MG63 (cell line): Measurements from ENCODE around the gene MARK2. TPM values are rescaled to one million over a fixed set of nuclear protein-coding genes. Genes with fewer than 3 reads are reported as not detected.

Experiments
- DNase-seq: peaks from one replicate; pipeline ENCODE4 v3.0.0-alpha.2; 2020
- H3K27me3 ChIP-seq: fragments of 250-450 bp; sonication (Bioruptor Pico); 2 replicates; pipeline ENCODE4 v1.5.1; 2020; ENCODE audit warnings: mild to moderate bottlenecking, moderate library complexity
- H3K36me3 ChIP-seq: fragments of 250-450 bp; sonication (Bioruptor Pico); 2 replicates; pipeline ENCODE4 v1.5.1; 2020; ENCODE audit warnings: mild to moderate bottlenecking, moderate library complexity
- H3K4me3 ChIP-seq: fragments of 250-450 bp; sonication (Bioruptor Pico); 2 replicates; pipeline ENCODE4 v1.5.1; 2020; ENCODE audit warnings: mild to moderate bottlenecking, moderate library complexity
- H3K9me3 ChIP-seq: fragments of 250-450 bp; sonication (Bioruptor Pico); 2 replicates; pipeline ENCODE4 v1.5.1; 2020; ENCODE audit warnings: mild to moderate bottlenecking, moderate library complexity
- total RNA-seq: library from RNA; depleted of rRNA; stranded (reverse); fragments of >200 nt; shearing (Covaris generic); gene quantifications from 2 replicates; pipeline ENCODE4 v1.2.3, GENCODE V29; 2014; ENCODE audit warnings: low replicate concordance

The MARK2 gene
- total RNA-seq, 1 experiment from 2014 or later: 10.1 TPM

- peaks cover 5% of the 10 kb centered on the region; the same call in 1 of the 2 replicates for H3K36me3 ChIP-seq
- H3K27me3 ChIP-seq: no peaks in the 10 kb centered on the region
- DNase-seq: no peak
- no peak overlapping the region for H3K4me3 ChIP-seq
- H3K9me3 ChIP-seq: no peaks in the 10 kb centered on the region
These were observed 69.1 kb downstream of the MARK2 start for GRCh38 chr11:63907808-63908530.

- Histone ChIP-seq H3K36me3 (peaks cover 4% of the 10 kb centered on the region; the same call in 1 of the 2 replicates), H3K9me3 (no peaks in the 10 kb centered on the region), H3K27me3 (no peaks in the 10 kb centered on the region), H3K4me3 (no peak overlapping the region)
- no peak for DNase-seq
These were observed 69.9 kb downstream of the MARK2 start for GRCh38 chr11:63908631-63909401.

- no peak for DNase-seq
- Histone ChIP-seq H3K27me3 (no peaks in the 10 kb centered on the region), H3K4me3 (no peak overlapping the region), H3K36me3 (peaks cover 4% of the 10 kb centered on the region; the same call in 1 of the 2 replicates), H3K9me3 (no peaks in the 10 kb centered on the region)
These were observed 70.9 kb downstream of the MARK2 start for GRCh38 chr11:63909591-63910506.

GRCh38 chr11:63910675-63911074 is 71.8 kb downstream of the MARK2 start:
- Histone ChIP-seq H3K27me3 (no peaks in the 10 kb centered on the region), H3K36me3 (no peaks in the 10 kb centered on the region; the same call in 1 of the 2 replicates)
- DNase-seq: no peak

GRCh38 chr11:63911440-63911839 is 72.5 kb downstream of the MARK2 start:
- DNase-seq: no peak
- Histone ChIP-seq H3K9me3 (no peaks in the 10 kb centered on the region), H3K27me3 (0 out of 2 replicates have a peak, but pooled peaks cover 2% of the 10 kb centered on the region), H3K4me3 (no peak overlapping the region), H3K36me3 (no peaks in the 10 kb centered on the region; the same call in 1 of the 2 replicates)

More at GRCh38 chr11:63910675-63911074, 71.8 kb downstream of the MARK2 start:
- H3K4me3 ChIP-seq: no peak overlapping the region
- no peaks in the 10 kb centered on the region for H3K9me3 ChIP-seq

- no peak for DNase-seq
- no peaks in the 10 kb centered on the region; the same call in 1 of the 2 replicates for H3K36me3 ChIP-seq
These were observed 73.0 kb downstream of the MARK2 start for GRCh38 chr11:63911876-63912275.

GRCh38 chr11:63912678-63913077 is 73.8 kb downstream of the MARK2 start:
- DNase-seq: no peak
- Histone ChIP-seq H3K4me3 (no peak overlapping the region), H3K27me3 (0 out of 2 replicates have a peak, but pooled peaks cover 2% of the 10 kb centered on the region), H3K9me3 (no peaks in the 10 kb centered on the region), H3K36me3 (no peaks in the 10 kb centered on the region; the same call in 1 of the 2 replicates)

More at GRCh38 chr11:63911876-63912275, 73.0 kb downstream of the MARK2 start:
- Histone ChIP-seq H3K27me3 (0 out of 2 replicates have a peak, but pooled peaks cover 2% of the 10 kb centered on the region), H3K4me3 (no peak overlapping the region), H3K9me3 (no peaks in the 10 kb centered on the region)

- Histone ChIP-seq H3K27me3 (0 out of 2 replicates have a peak, but pooled peaks cover 2% of the 10 kb centered on the region), H3K9me3 (no peaks in the 10 kb centered on the region), H3K4me3 (no peak overlapping the region), H3K36me3 (no peaks in the 10 kb centered on the region)
- no peak for DNase-seq
These were observed 75.2 kb downstream of the MARK2 start for GRCh38 chr11:63913866-63914830.

- no peak for DNase-seq
- Histone ChIP-seq H3K9me3 (no peaks in the 10 kb centered on the region), H3K4me3 (no peak overlapping the region), H3K27me3 (0 out of 2 replicates have a peak, but pooled peaks cover 2% of the 10 kb centered on the region), H3K36me3 (no peaks in the 10 kb centered on the region)
These were observed 76.2 kb downstream of the MARK2 start for GRCh38 chr11:63914896-63915691.

- Histone ChIP-seq H3K4me3 (peak overlapping the region; percentile 42), H3K27me3 (0 out of 2 replicates have a peak, but pooled peaks cover 2% of the 10 kb centered on the region), H3K36me3 (no peaks in the 10 kb centered on the region), H3K9me3 (no peaks in the 10 kb centered on the region)
- DNase-seq: peak; percentile 50
These were observed 77.3 kb downstream of the MARK2 start for GRCh38 chr11:63915961-63916836.

GRCh38 chr11:63916837-63917691 is 78.2 kb downstream of the MARK2 start, which contains the start of gene RCOR2:
Gene RCOR2 (minus strand): TSS chr11:63917164. CDS start chr11:63916456, 708 bp downstream.
- Histone ChIP-seq H3K27me3 (0 out of 2 replicates have a peak, but pooled peaks cover 2% of the 10 kb centered on the region), H3K9me3 (no peaks in the 10 kb centered on the region), H3K4me3 (peak within 1 kb of the TSS; percentile 42), H3K36me3 (no peaks in the 10 kb centered on the region)
- peak; percentile 73 for DNase-seq

- Histone ChIP-seq H3K9me3 (no peaks in the 10 kb centered on the region), H3K27me3 (0 out of 2 replicates have a peak, but pooled peaks cover 2% of the 10 kb centered on the region), H3K36me3 (no peaks in the 10 kb centered on the region), H3K4me3 (no peak overlapping the region)
- DNase-seq: no peak
These were observed 79.0 kb downstream of the MARK2 start for GRCh38 chr11:63917692-63918506.
